NOMO-1 (cell line): ENCODE data around the gene BLVRB.

ENCODE experiments used
- DNase-seq, 2 experiments: peaks; one replicate each; lab custom pipeline; 2025; ENCODE audit not compliant: unreplicated experiment in 2 of 2; lab: John Stamatoyannopoulos, UW

BLVRB gene

DNA sequence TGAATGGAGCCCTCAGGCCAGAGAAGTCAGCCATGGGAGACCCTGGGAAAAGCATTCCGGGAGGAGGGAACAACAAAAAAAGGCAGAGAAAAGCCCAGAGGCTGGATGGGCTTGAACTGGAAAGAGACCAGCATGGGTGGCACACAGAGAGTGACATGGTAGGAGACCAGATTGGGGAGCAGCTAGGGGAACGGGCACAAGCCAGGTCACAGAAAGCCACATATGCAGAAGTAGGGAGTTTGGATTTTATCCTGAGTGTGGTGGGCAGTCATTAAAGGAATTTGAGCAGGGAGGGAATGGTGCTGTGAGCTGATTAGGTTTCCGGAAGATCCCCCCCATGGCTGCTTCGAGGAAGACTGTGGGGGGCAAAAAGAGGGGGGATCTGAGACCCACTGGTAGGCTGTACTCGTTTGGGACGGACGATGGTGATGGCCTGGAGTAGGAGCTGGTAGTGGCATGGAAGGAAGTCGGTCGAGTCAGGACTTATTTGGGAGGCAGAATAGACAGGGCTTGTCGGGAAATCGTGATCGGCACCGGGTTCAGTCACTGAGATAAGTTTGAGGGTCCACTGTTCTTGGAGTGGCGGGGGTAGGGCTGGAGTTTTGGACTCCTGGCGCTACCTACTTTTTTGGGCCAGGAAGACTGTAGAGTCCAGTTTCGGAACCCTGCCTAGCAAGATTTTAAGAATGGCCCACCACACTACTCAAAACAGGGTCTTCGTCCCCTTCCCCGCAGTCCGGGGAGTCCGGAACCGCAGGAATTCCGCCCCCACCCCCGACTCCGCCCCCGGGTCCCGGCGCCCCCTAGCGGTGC lies 40.7 kb downstream of the BLVRB start:
- DNase-seq, result no peak

DNA sequence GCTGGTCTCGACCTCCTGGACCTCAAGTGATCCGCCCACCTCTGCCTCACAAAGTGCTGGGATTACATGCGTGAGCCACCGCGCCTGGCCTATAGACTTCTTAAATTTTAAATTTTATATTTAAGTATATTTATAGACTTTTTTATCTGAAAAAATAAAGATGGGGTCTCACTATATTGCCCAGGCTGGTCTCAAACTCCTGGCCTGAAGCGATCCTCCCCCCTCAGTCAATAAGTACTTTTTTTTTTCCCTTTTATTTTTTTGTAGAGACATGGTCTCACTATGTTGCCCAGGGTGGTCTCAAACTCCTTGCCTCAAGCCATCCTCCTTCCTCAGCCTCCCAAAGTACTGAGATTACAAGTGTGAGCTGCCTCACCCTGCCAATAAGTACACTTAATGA lies 41.6 kb downstream of the BLVRB start:
- no peak for DNase-seq

DNA sequence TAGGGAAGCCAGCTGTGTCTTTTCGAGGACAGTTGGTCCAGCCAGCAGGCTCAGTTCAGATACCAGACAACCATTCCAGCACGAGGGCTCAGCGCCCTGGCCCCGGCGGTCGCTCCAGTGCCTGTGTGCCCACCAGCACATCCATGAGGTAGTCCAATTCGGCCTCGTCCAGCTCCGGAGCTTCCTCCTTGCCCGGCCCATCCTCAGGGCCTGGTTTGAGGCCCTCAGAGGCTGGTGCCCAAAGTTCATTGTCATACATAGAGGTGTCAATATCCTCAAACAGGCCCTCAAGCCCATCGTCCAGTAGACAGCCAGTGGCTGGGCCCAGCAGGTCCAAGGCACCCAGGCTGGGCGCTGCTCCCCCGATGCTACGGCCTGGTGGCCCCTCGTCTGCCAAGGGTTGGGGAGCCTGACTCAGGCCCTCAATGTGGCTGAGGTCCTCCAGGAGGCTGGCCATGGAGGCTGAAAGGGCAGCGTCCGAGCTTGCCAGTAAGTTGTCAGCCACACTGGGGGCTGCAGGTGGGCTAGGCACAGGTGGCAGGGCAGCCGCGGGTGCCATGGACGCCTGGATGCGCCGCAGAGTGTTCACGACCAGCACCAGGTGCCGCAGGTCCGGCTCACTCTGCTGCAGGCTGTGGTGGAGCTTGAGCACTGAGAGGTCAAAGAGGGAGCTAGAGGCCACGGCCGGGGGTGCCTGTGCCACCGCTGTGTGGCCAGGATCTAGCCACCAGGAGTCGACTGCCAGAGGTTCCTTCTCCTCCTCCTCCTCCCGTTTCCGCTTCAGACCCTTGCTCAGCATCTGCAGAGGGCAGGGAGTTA lies 42.6 kb downstream of the BLVRB start:
- no peak for DNase-seq

DNA sequence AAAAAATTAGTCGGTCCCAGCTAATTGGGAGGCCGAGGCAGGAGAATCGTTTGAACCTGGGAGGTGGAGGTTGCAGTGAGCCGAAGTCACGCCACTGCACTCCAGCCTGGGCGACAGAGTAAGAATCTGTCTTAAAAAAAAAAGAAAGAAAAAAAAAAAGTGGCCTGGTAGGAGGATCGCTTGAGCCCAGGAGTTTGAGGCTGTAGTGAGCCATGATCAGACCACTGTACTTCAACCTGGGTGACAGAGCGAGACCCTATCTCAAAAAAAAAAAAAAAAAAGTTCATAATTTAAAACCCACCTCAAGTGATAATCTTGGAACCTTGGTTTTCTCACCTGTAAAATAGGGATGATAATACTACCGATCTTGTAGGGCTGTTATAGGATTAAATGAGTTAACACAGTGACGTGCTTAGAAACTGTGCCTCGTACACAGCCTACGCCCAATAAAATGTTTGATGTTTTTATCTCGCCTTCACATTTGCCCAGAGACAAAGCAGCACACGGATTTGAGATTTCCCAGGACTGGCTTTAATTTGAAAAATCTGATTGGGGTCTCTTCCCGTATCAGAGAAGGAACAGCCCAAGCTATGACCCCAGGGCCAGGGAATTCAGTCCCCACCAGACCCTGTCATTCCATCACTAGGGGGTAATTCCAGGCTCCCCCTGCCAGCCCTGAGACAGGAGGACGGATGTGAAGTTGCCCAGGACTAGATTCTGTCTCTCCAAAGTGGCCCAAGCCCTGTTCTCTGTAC lies 43.4 kb downstream of the BLVRB start:
- DNase-seq, result no peak

DNA sequence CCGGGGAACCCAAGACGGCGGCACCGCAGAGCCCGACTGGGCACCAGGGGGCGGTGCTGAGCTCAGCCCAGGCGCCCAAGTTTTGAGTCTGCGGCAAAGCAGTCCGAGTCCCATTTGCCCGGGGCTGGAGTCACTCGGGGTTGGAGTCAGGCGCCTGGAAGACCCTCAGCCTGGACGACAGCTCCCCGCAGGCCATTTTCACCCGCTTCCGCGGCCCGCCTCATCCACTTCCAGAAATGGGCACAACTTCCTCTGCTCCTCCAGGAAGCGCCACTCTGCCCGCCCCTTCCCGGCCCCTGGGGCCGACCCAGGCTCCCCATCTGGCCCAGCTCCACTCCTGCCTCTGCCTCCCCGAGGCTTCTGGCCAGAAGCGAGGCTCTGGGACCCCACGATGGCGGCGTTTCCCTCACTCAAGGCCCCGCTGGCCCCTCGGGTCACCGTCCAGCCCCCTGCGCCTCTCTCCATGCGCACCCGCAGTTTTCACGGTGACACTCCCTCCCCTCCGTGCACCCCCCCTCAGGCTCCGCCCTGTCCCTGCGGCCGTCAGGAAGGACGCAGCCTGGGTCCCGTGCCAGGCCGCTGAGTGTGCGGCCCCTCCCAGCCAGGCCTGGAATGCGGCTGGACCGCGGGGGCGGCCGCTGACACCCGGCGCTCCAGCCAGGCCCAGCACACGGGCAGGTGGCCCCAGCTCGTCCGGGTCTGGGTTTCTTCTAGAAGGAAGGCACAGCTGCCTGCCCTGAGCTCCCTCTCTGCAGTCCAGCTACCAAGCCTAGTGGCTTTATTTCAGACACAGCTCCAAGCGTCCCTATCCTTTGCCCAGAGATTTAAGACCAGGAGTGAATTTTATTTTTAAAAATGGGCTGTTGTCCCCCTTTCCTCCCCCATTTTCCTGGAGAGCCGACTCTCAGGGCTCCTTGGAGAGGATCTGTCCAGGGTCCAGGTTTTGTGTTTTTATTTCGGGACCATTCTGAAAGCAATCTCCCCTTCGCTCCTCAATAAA lies 44.5 kb downstream of the BLVRB start:
- DNase-seq, result peak; percentile 66 to 86

DNA sequence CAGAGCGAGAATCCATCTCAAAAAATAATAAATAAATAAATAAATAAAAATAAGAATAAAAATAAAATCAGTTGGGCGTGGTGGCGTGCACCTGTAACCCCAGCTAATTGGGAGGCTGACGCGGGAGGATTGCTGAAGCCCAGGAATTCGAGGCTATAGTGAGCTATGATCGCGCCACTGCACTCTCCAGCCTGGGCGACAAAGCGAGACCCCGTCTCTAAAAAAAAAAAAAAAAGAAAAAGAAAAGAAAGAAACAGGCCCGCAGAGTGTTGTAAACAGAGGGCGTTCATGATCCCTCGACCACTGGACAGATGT lies 45.1 kb downstream of the BLVRB start:
- DNase-seq, result no peak

DNA sequence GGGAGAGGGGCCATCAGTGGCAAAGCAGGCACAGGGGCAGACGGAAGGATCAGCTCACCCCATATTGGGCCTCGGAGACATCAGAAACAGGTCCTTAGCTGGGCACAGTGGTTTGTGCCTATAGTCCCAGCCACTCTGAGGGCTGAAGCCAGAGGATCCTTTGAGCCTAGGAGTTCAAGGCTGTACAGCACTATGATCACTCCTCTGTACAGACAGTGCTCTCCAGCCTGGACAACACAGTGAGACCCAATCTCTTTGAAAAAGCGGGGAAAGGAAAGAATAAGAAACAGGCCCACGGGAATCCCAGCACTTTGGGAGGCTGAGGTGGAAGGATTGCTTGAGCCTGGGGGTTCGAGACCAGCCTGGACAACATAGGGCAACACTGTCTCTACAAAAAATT lies 45.8 kb downstream of the BLVRB start:
- no peak for DNase-seq

DNA sequence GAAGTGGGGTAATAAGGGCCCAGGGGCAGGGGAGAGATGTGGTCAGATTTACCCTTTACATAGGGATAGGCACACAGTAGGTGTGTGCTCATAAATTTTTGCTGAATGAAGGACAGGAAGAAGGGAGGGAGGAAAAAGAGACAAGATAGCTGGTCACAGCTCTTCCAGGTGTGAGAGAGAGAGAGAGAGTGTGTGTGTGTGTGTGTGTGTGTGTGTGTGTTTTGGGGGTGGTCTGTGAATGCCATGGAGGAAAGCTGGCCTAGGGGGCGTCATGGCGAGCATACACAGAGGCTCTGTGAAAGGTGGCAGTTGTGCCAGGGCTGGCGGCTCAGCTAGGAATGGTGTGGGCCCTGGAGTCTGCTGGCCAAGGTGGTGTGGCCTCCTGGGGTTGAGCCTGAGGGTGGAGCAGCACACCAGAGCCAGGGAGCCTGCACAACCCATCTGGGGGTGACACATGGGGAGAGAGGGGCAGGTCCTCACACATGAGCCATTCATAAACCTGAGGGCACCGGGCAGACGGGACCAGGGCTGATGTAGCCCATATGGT lies 46.4 kb downstream of the BLVRB start:
- DNase-seq, result no peak

DNA sequence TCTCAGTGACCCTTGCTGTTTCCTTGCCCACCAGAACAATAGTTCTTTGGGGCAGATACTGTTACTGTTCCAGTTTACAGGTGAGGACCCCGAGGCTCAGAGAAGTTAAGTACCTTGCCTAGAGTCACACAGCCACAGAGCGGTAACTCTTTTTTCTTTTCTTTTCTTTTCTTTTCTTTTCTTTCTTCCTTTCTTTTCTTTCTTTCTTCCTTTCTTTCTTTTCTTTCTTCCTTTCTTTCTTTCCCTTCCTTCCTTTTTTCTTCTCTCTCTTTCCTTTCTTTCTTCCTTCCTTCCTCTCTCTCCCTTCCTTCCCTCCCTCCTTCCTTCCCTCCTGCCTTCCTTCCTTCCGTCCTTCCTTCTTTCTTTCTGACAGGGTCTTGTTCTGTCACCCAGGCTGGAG lies 47.5 kb downstream of the BLVRB start:
- DNase-seq, result no peak

DNA sequence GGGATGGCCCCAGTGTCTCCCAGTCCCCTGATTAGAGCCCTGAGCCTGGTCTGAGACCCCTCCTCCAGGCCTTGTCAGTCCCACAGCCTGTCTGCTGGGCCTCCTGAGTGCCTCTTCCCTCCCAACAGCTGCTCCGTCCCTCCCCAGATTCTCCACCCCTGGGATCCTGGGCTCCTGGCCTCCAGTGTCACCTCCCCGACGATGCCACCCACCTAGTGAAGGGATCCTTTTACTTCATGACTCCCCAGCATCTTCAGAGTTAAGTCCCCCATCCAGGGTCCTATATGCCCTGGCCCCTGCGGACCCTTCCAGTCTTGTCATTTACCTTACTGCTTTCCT lies 47.9 kb downstream of the BLVRB start:
- no peak for DNase-seq

DNA sequence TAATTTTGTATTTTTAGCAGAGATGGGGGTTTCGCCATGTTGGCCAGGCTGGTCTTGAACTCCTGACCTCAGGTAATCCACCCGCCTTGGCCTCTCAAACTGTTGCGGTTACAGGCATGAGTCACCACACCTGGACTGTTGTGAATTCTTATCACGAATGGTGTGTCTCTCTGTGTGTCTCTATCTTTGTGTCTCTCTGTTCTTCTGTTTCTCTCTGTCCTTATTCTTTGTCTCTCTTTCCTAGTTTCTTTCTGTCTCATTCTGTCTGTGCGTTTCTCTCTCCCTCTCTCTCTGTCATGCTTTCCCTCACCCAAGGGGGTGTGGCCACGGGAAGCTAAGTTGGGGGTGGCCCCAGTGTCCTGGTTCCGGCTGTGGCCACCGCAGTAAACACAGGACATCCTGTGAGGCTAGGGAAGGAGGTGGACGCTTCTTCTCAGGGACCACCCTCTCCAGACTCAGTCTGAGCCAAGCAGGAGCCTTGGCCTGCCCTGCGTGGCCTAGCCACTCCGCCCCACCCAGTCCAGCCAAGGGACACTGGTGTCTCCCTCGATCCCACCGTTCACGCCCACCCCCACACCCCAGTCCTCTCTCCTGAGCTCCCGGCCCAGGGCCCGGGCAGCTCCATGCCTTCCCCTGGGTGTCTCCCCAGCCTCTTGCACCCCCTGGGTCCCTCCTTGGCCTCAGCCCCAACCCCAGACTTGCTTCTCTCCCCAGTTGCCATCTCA lies 48.5 kb downstream of the BLVRB start:
- DNase-seq, result peak in 1 of 2 experiments; percentile 30

DNA sequence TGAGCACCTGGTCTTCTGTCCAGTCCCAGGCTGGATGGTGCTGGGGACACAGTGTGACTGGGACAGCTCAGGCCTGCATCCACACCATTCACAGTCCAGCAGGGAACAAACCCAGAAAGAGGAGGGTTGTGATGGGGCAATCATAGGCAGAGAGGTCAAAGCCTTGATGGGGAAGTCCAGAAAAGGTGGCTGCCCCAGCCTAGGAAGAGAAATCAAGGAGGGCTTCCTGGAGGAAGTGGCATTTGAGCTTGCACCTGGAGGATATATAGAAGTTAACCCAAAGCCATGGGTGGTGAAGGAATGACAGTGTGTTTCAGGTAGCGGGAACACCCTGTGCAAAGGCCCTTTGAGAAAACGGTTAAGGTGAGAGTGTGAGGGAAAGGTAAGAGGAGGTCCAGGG lies 49.8 kb downstream of the BLVRB start:
- no peak for DNase-seq

DNA sequence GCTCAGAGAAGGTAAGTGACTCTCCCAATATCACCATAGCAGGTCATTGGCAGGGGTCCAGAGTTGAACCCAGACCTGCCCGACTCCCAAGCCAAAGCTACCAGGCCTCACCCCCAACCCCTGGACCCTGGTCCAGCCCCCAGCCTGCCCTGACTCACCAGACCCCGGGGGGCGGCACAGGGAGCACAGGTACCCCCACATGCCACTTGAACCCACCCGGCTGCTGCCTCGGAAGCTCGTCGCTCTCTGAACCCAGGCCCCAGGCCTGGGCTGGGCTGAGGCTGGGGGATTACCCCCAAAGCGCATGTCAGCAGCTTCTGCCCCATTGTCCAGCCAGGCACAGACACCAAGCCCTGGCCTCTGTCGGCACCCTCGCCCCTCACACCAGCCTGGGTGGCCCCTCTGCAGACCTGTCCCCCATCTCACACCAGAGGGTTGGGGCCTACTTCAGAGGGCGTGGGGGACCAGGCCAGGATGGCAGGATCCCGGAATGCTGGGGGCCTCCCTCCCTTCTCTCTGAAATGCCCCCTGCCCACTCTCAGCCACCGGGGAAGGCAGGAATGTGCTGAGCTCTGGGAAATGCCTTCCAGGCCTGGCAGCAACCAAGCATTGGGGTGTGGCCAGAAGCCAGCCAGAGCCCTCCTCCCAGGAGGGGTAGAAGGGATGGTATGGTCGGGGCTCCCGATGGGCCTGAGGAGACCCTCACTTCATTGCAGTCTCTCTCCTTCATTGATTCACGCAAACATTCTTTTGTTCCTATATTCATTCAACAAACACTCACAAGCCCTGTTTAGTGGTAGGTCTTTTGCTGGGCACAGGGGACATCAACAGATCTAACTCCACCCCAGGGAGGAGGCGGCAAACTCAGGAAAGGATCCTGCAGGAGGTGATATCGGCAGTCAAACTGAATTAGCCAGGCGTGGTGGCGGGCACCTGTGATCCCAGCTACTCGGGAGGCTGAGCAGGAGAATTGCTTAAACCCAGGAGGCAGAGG lies 50.7 kb downstream of the BLVRB start:
- DNase-seq, result no peak

DNA sequence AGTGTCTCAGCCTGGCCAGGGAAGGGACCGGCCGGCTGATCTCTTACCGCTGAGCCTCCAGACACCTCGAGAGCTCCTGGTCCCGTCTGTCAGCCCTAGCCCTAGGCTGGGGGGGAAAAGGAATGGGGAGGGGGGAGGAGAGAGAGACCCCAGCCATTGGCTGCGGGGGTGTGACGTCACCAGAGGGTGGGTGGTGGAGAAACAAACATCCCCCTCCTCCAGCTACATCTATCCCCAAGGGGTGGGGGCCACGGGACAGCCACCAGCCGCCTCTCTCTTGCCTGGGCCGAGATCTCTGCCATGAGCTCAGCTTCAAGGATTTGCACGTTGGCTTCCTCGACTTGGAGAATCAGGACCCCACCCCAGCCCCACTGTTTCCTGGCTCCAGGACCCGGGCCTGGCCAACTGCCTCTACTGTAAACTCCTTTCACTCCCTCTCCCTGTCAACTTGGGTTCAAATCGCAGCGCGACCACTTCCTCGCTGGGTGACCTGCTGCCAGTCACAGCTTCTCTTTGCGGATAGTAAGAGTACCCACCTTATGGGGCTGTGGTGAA lies 52.2 kb downstream of the BLVRB start, which contains the start of gene PRX:
TSS of gene PRX (minus strand) at position 88 of the 555 bp plus-strand sequence. CDS start 5,446 bp downstream, outside the sequence.
- DNase-seq, result no peak

DNA sequence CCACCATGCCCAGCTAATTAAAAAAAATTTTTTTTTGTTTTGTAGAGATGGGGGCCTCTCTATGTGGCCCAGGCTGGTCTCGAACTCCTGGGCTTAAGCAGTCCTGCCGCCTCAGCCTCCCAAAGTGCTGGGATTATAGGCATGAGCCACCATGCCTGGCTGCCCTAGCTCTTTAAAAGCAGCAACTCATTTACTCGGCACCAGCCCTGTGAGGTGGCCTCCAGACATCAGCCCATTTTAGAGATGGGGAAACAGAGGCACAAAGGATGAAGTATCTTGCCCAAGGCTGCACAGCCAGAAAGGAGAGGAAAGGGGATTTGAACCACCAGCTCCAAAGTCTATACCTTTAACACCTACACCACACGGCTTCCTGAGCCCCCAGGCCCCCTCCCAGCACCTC lies 52.7 kb downstream of the BLVRB start:
- DNase-seq, result no peak

DNA sequence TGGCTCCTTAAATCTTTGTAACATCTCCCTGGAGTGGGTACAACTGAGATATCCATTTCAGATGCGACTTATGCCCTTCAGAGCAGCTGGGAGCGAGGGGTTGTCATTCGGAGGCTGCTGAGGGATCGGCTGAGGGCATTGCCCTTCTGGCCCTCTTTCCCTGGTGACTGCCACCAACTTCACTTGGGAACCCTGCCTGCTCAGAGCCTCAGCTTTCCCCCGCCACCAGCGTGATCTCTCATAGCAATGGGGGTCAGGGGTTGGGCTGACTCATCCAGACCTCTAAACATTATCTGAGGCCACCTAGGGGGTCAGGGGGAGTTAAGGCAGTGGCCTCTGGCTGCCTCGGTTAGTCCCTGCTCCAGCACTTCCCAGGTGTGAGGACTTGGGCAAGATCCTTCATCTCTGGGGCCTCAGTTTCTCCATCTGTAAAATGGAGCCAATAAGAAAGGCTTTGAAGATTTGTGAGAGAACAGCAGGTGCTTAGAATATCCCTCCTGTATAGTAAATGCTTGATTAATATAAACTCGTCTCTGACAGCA lies 53.5 kb downstream of the BLVRB start:
- no peak for DNase-seq

DNA sequence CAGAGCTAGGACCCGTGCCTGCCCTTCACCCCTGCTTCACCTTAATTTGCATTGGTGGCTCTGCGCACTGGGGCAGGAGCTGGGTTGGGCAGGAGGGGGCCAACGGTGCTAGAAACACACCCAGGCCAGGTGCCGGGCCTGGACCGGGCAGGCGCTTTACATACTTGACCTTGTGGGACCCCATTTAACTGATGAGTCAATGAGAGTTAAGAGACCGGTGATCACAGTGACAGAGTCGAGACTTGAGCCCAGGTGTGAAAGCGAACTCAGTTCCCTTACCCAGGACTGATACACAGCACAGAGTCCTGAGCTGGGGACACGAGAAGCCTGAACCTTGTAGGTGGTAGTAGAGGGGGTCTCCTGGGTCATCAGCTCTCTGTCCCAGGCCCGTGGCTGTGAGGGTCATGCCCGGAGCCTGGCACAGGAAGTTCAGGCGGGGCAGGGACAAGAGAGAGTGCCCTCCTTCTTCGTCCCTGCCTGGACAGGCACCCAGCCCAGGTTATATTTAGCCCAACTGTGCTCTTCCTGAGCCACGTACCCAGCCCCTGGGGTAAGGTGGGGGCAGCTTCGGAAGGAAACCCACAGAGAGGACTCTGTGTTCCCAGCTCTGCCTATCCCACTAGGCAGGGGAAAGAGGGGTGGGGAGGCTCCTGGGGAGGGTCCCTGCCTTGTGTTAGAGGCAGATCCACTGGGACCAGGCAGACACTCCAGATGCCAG lies 54.3 kb downstream of the BLVRB start:
- no peak for DNase-seq
